Activated CD8-positive, alpha-beta T cell treated with anti-CD3 and anti-CD28 coated beads for 36 hours (primary cell): ENCODE results near the gene LIN52. TPM values are rescaled to one million over a fixed set of nuclear protein-coding genes. Genes with fewer than 3 reads are reported as not detected.

Source experiments
- ATAC-seq: fragments of 200-7000 bp; cut with Tn5 transposase; one replicate; pipeline ENCODE4 v1.10.0; 2021; ENCODE audit warnings: mild to moderate bottlenecking, moderate library complexity
- CTCF ChIA-PET: fragments of 350-600 bp; sonication (Branson Sonifier 250); formaldehyde crosslinking; loops from one replicate; lab custom pipeline; 2021; ENCODE audit warnings: antibody characterized with exemption; lab: Charles Lee
- POLR2A ChIA-PET: fragments of 350-600 bp; sonication (Branson Sonifier 250); formaldehyde crosslinking; loops from one replicate; lab custom pipeline; 2021; ENCODE audit warnings: antibody characterized with exemption; lab: Charles Lee
- DNase-seq: peaks from one replicate; pipeline ENCODE4 v3.0.0-alpha.2; 2020
- H3K27ac Mint-ChIP-seq: one replicate; pipeline ENCODE4 v1.8.0; 2021; ENCODE audit warnings: mild to moderate bottlenecking, mixed read lengths
- H3K27me3 Mint-ChIP-seq: one replicate; pipeline ENCODE4 v1.8.0; 2021; ENCODE audit warnings: mixed read lengths
- H3K36me3 Mint-ChIP-seq: one replicate; pipeline ENCODE4 v1.8.0; 2021; ENCODE audit warnings: low read depth, mixed read lengths
- H3K4me1 Mint-ChIP-seq: one replicate; pipeline ENCODE4 v1.8.0; 2021; ENCODE audit warnings: low read depth, mixed read lengths
- H3K4me3 Mint-ChIP-seq: one replicate; pipeline ENCODE4 v1.8.0; 2021; ENCODE audit warnings: mild to moderate bottlenecking, moderate library complexity, mixed read lengths
- H3K9me3 Mint-ChIP-seq: one replicate; pipeline ENCODE4 v1.8.0; 2021; ENCODE audit warnings: mixed read lengths
- intact Hi-C: fragments of 100-400 bp; cut with micrococcal nuclease; formaldehyde crosslinking; loops from one replicate; pipeline ENCODE4 v1.10.0; 2022
- total RNA-seq, 2 experiments: library from RNA; stranded (reverse); gene quantifications; one replicate each; pipeline ENCODE4 v1.2.3, GENCODE V29; 2021
- TF ChIP-seq, protein P1 (sequence below): fragments of 200-600 bp; IDR thresholded peaks from one replicate; pipeline ENCODE4 v1.8.0; 2022; ENCODE audit warnings: antibody characterized with exemption, mild to moderate bottlenecking

LIN52 gene, protein sequence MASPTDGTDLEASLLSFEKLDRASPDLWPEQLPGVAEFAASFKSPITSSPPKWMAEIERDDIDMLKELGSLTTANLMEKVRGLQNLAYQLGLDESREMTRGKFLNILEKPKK
- 10 to 100 TPM; 10.1 to 10.3 TPM for total RNA-seq

DNA sequence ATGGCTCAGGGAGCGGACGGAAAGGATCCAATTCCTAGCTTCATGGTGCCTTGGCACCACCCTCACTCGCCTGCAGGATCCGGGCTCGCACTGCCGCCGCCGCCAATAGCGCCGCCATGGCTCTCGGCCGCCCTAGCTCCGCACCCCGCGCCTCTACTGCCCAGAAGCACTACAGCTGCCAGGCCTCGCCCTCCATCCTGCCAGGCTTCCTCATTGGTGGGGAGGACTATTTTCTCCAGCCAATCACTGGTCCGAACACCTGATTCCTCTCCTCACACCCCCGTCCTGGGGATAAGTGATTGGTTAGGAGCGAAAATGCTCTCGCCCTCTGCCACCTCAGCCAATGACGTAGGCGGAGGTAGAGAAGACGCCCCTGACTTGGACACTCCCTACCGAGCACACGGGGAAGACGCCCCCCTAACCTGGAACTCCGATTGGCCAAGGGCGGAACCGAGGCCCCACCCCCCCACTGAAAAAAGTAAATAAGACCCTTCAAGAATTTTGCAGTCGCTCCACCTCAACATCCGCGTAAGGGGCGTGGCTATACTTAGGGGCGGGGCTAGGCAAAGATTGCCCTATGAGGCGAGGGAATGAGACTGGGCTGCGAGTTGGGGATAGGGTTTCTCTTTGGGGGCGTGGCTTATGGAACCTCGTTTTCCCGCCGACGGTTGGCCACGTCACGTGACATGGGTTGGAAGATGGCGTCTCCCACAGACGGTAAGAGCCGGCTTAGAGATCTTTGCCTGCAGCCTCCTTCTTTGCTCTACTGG, at the start of gene LIN52, which contains the start of gene ALDH6A1:
Gene LIN52, plus strand, starts transcription at position 680 of the 770 bp plus-strand sequence. Its CDS starts 19 bp downstream, at position 699.
Gene ALDH6A1, minus strand, starts transcription at position 177 of the 770 bp plus-strand sequence. Its CDS starts 59 bp downstream, at position 118.
- CTCF ChIA-PET: no interaction called here

DNA sequence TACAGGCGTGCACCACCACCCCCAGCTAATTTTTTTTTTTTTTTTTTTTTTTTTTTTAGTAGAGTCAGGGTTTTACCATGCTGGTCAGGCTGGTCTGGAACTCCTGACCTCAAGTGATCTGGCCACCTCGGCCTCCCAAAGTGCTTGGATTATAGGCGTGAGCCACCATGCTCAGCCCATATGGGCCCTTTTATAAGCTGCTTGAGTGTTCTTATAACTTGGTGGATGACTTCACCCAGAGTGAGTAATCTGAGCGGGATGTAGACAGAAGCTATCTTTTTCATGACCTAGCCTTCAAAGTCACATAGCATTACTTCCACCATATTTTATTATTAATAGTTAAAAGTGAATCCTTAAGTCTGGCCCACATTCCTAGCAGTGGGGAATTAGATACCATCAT, 49.2 kb upstream of the LIN52 start:
- ChIA-PET POLR2A (interaction anchor here (0.9 kb wide), 1 partner anchor 458 kb away, joined by 3 read pairs; the partner anchor contains the start of genes ISCA2 and NPC2), CTCF (interaction anchor here (0.6 kb wide), 1 partner anchor 60 kb away, joined by 3 read pairs; no protein-coding TSS in a partner anchor)
- ATAC-seq (no peak), DNase-seq (no peak)
- no peak overlapping the region for H3K4me3 Mint-ChIP-seq
- TF ChIP-seq, protein P1, sequence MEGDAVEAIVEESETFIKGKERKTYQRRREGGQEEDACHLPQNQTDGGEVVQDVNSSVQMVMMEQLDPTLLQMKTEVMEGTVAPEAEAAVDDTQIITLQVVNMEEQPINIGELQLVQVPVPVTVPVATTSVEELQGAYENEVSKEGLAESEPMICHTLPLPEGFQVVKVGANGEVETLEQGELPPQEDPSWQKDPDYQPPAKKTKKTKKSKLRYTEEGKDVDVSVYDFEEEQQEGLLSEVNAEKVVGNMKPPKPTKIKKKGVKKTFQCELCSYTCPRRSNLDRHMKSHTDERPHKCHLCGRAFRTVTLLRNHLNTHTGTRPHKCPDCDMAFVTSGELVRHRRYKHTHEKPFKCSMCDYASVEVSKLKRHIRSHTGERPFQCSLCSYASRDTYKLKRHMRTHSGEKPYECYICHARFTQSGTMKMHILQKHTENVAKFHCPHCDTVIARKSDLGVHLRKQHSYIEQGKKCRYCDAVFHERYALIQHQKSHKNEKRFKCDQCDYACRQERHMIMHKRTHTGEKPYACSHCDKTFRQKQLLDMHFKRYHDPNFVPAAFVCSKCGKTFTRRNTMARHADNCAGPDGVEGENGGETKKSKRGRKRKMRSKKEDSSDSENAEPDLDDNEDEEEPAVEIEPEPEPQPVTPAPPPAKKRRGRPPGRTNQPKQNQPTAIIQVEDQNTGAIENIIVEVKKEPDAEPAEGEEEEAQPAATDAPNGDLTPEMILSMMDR: no peak
- no peak overlapping the region for H3K27ac Mint-ChIP-seq
- no peaks in the 10 kb centered on the region for H3K27me3 Mint-ChIP-seq
- no peaks in the 10 kb centered on the region for H3K9me3 Mint-ChIP-seq
- H3K36me3 Mint-ChIP-seq: no peaks in the 10 kb centered on the region
- intact Hi-C loops: loop anchor here (10.0 kb wide), 1 partner anchor 71 kb away; no protein-coding TSS in a partner anchor
- no peaks in the 10 kb centered on the region for H3K4me1 Mint-ChIP-seq

More for the DNA sequence above, at the start of gene LIN52, which contains the start of gene ALDH6A1:
- Mint-ChIP-seq H3K4me3 (peak within 1 kb of the TSS; percentile 100), H3K27ac (peak within 1 kb of the TSS; percentile 99), H3K4me1 (peaks cover 38% of the 10 kb centered on the region), H3K9me3 (no peaks in the 10 kb centered on the region), H3K36me3 (peaks cover 8% of the 10 kb centered on the region), H3K27me3 (no peaks in the 10 kb centered on the region)
- POLR2A ChIA-PET: interaction anchor here (0.6 to 0.9 kb wide), 3 partner anchors 11 to 444 kb away, joined by 3 read pairs; no protein-coding TSS in a partner anchor
- intact Hi-C loops: no loop called here
- DNase-seq: peak; percentile 100
- TF ChIP-seq, protein P1: no peak
- peak; percentile 91 for ATAC-seq

DNA sequence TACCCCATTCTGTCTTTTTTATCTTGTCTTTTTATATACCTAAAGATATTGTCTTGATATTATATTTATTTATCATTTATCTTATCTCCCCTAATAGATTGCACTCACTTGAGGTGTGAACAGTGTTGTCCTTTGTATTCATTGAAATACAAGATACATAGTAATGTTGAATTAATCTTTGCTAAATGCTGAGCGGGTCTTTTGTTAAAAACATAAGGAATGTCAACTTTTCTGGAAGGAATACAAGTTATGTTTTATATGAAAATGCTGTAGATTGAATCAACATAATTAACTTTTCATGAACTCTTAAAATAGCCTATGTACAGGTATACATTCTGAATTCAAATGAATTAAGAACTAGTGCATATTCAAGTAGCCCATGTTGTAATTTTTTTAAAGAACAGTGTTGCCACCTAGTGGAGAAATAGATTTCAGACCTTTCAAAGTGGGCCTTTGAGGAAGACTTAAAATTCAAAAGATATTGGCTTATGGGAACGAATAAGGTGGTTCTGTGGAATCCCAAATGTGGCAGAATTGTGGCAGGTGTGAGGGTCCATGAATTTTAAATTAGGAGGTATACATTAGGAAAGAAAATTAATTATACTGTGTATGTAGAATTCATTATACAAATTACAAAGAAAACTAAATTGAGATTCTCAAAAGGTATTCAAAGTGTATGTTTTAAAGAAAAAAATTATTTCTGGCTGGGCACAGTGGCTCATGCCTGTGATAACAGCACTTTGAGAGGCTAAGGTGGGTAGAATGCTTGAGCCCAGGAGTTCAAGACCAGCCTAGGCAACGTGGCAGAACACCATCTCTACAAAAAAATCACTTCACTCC, 46.5 kb upstream of the LIN52 start:
- Mint-ChIP-seq H3K9me3 (no peaks in the 10 kb centered on the region), H3K4me1 (no peaks in the 10 kb centered on the region), H3K36me3 (no peaks in the 10 kb centered on the region), H3K27me3 (no peaks in the 10 kb centered on the region), H3K27ac (no peak overlapping the region), H3K4me3 (no peak overlapping the region)
- intact Hi-C loops: loop anchor here (10.0 kb wide), 1 partner anchor 73 kb away; no protein-coding TSS in a partner anchor
- ChIA-PET CTCF (interaction anchor here (0.9 kb wide), 1 partner anchor 96 kb away, joined by 5 read pairs; no protein-coding TSS in a partner anchor), POLR2A (no interaction called here)
- ATAC-seq: no peak
- TF ChIP-seq, protein P1: peak; percentile 81
- DNase-seq: no peak

DNA sequence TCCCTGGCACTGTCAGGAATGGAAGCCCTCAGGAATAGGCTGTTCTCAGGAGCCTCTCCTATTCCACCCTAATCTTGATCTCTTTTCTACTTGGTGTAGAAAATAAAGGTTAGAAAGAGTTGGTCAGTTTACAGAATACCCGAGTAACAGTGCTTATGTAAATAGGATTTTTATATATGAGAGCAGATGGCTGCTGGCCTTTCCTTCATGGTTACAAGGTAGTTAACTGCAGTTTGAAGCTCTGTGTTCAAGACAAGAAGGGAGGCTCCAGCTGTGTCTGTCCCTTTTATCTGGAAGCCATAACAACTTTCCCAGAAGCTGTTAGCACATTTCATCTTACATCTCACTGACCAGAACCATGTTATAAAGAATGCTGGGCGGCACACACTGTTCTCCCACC, 42.5 kb upstream of the LIN52 start:
- CTCF ChIA-PET: interaction anchor here (1.7 kb wide), 1 partner anchor 11 kb away, joined by 6 read pairs; no protein-coding TSS in a partner anchor
- Mint-ChIP-seq H3K36me3 (no peaks in the 10 kb centered on the region), H3K4me1 (no peaks in the 10 kb centered on the region), H3K27me3 (no peaks in the 10 kb centered on the region), H3K27ac (no peak overlapping the region), H3K4me3 (no peak overlapping the region), H3K9me3 (no peaks in the 10 kb centered on the region)
- no peak for DNase-seq
- TF ChIP-seq, protein P1: no peak
- intact Hi-C loops: no loop called here
- ATAC-seq: no peak
- POLR2A ChIA-PET: no interaction called here
